WTC11 (cell line): ENCODE data around the gene AGO3. TPM values are rescaled to one million over a fixed set of nuclear protein-coding genes. Genes with fewer than 3 reads are reported as not detected.

Experiments used
- ATAC-seq: fragments of 200-7000 bp; cut with Tn5 transposase; 2 replicates; pipeline ENCODE4 v1.10.0; 2021; ENCODE audit warnings: mild to moderate bottlenecking, moderate library complexity
- CTCF ChIA-PET: fragments of 300-600 bp; sonication (Branson Sonifier 250); formaldehyde crosslinking; loops from one replicate; lab custom pipeline; 2021; ENCODE audit warnings: antibody characterized with exemption; lab: Charles Lee
- POLR2A ChIA-PET: fragments of 350-600 bp; sonication (Branson Sonifier 250); formaldehyde crosslinking; loops from one replicate; lab custom pipeline; 2021; ENCODE audit warnings: antibody characterized with exemption; lab: Charles Lee
- DNase-seq: peaks from one replicate; pipeline ENCODE4 v3.0.0; 2021; ENCODE audit warnings: low spot score
- H3K27ac Mint-ChIP-seq: 2 replicates; pipeline ENCODE4 v1.8.0; 2021; ENCODE audit warnings: mixed read lengths
- H3K27me3 Mint-ChIP-seq: 2 replicates; pipeline ENCODE4 v1.8.0; 2021; ENCODE audit warnings: low read depth, mild to moderate bottlenecking, moderate library complexity, mixed read lengths
- H3K36me3 Mint-ChIP-seq: 2 replicates; pipeline ENCODE4 v1.8.0; 2021; ENCODE audit warnings: mixed read lengths
- H3K4me1 Mint-ChIP-seq: 2 replicates; pipeline ENCODE4 v1.8.0; 2022; ENCODE audit warnings: mixed read lengths
- H3K4me3 Mint-ChIP-seq: 2 replicates; pipeline ENCODE4 v1.8.0; 2021; ENCODE audit warnings: mild to moderate bottlenecking, moderate library complexity, mixed read lengths
- H3K9me3 Mint-ChIP-seq: 2 replicates; pipeline ENCODE4 v1.8.0; 2021; ENCODE audit warnings: mixed read lengths
- ATF1 ChIP-seq: sonication (generic); formaldehyde crosslinking; IDR thresholded peaks from 2 replicates; pipeline ENCODE4 v1.8.1; 2023; ENCODE audit warnings: mild to moderate bottlenecking, moderate library complexity, missing genetic modification reagents
- CREM ChIP-seq: sonication (generic); formaldehyde crosslinking; IDR thresholded peaks from 2 replicates; pipeline ENCODE4 v1.8.1; 2022; ENCODE audit warnings: mild to moderate bottlenecking, missing genetic modification reagents, moderate library complexity
- ETV6 ChIP-seq: sonication (generic); formaldehyde crosslinking; IDR thresholded peaks from 2 replicates; pipeline ENCODE4 v1.8.1; 2022; ENCODE audit warnings: mild to moderate bottlenecking, missing genetic modification reagents
- RELA ChIP-seq: sonication (generic); formaldehyde crosslinking; IDR thresholded peaks from 2 replicates; pipeline ENCODE4 v1.8.1; 2022; ENCODE audit warnings: missing genetic modification reagents, mild to moderate bottlenecking, borderline replicate concordance
- SMAD3 ChIP-seq: sonication (generic); formaldehyde crosslinking; IDR thresholded peaks from 2 replicates; pipeline ENCODE4 v1.8.0; 2022; ENCODE audit warnings: missing genetic modification reagents, mild to moderate bottlenecking, borderline replicate concordance
- TCF7 ChIP-seq: sonication (generic); formaldehyde crosslinking; IDR thresholded peaks from 2 replicates; pipeline ENCODE4 v1.8.0; 2022; ENCODE audit warnings: mild to moderate bottlenecking, low read depth, missing genetic modification reagents, moderate library complexity
- TEAD4 ChIP-seq: sonication (generic); formaldehyde crosslinking; IDR thresholded peaks from 2 replicates; pipeline ENCODE4 v1.8.0; 2022; ENCODE audit warnings: mild to moderate bottlenecking, missing genetic modification reagents
- ZNF121 ChIP-seq: sonication (generic); formaldehyde crosslinking; IDR thresholded peaks from 2 replicates; pipeline ENCODE4 v1.8.0; 2023; ENCODE audit warnings: missing genetic modification reagents
- ZNF232 ChIP-seq: sonication (generic); formaldehyde crosslinking; IDR thresholded peaks from 2 replicates; pipeline ENCODE4 v1.8.0; 2022; ENCODE audit warnings: mild to moderate bottlenecking, missing genetic modification reagents
- ZNF671 ChIP-seq: fragments of 250-450 bp; sonication (Bioruptor Pico); IDR thresholded peaks from 2 replicates; pipeline ENCODE4 v1.8.0; 2021; ENCODE audit warnings: mild to moderate bottlenecking
- total RNA-seq: library from RNA; stranded (reverse); gene quantifications from 3 replicates; pipeline ENCODE4 v1.2.3, GENCODE V29; 2021
- TF ChIP-seq, protein P1 (sequence below): sonication (generic); formaldehyde crosslinking; conservative IDR thresholded peaks from 2 replicates; pipeline ENCODE4 v1.8.1; 2022; ENCODE audit warnings: mild to moderate bottlenecking, missing genetic modification reagents
- TF ChIP-seq, protein P2 (sequence below): sonication (generic); formaldehyde crosslinking; IDR thresholded peaks from 2 replicates; pipeline ENCODE4 v1.8.1; 2022; ENCODE audit warnings: low read depth, missing genetic modification reagents, borderline replicate concordance
- TF ChIP-seq, protein P3 (sequence below): sonication (generic); formaldehyde crosslinking; IDR thresholded peaks from 2 replicates; pipeline ENCODE4 v1.8.0; 2023; ENCODE audit warnings: mild to moderate bottlenecking, missing genetic modification reagents
- TF ChIP-seq, protein P4 (sequence below): sonication (generic); formaldehyde crosslinking; IDR thresholded peaks from 2 replicates; pipeline ENCODE4 v1.8.0; 2022; ENCODE audit warnings: mild to moderate bottlenecking, missing genetic modification reagents
- TF ChIP-seq, protein P5 (sequence below): fragments of 250-450 bp; sonication (Bioruptor Pico); IDR thresholded peaks from 2 replicates; pipeline ENCODE4 v1.9.0; 2021; ENCODE audit warnings: mild to moderate bottlenecking
- TF ChIP-seq, protein P6 (sequence below): sonication (generic); formaldehyde crosslinking; IDR thresholded peaks from 2 replicates; pipeline ENCODE4 v1.8.1; 2023; ENCODE audit warnings: mild to moderate bottlenecking, missing genetic modification reagents, borderline replicate concordance

Gene AGO3
- total RNA-seq, 1 experiment from 2014 or later: 26.8 TPM

DNA sequence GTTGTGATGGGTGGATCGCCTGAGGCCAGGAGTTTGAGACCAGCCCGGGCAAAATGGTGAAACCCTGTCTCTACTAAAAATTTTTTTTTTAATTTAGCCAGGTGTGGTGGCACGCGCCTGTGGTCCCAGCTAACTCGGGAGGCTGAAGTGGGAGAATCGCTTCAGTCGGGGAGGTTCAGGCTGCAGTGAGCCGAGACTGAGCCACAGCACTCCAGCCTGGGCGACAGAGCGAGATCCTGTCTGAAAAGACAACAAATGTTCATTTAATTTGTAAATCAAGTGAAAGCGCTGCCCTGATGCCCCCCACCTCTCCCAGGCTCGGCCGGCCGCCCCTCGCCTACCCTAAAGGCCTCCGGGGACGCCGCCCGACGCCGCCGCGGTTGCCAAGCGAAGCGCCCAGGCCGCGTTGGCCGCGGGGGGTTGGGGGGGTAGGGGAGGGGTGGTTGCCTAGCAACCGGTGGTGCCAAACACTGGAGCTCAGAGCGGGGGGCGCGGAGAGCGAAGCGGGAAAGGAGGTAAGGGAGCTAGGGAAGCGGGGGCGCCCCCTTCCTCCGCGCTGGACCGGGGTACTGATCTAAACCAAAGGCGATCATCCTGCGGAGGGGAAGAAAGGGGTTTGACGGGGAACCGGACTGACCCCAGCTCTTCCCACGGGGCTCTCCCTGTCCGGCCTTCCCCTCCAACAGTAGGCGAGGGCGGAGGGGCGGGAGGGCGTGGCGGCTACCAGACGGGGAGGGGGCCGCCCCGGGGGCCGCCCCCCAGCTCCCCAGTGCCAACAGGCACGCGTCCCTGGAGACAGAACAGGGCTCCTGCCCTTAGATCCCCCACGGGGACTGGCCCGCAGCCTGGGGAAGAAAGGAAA is 153.0 kb downstream of the AGO3 start, which contains the start of gene TEKT2:
Gene TEKT2 (plus strand): TSS at position 460 of the 862 bp plus-strand sequence. CDS start 828 bp downstream, outside the sequence.
- ATAC-seq: peak; percentile 49
- no peaks in the 10 kb centered on the region for H3K9me3 Mint-ChIP-seq
- CTCF ChIA-PET: interaction anchor here (0.6 to 1.6 kb wide), 10 partner anchors 13 to 278 kb away, joined by 3 to 11 read pairs (median 4); partner anchors contain the start of genes AGO1, SH3D21 and TRAPPC3

More for the DNA sequence above, 153.0 kb downstream of the AGO3 start, which contains the start of gene TEKT2:
- Mint-ChIP-seq H3K4me3 (peak within 1 kb of the TSS; percentile 66), H3K27ac (no peak within 1 kb of the TSS)
- TF ChIP-seq, protein P1, sequence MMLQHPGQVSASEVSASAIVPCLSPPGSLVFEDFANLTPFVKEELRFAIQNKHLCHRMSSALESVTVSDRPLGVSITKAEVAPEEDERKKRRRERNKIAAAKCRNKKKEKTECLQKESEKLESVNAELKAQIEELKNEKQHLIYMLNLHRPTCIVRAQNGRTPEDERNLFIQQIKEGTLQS (CRISPR knock-in tag): no peak
- TF ChIP-seq CREM (CRISPR knock-in tag) (no peak), ZNF671 (CRISPR knock-in tag) (no peak), RELA (CRISPR knock-in tag) (no peak), SMAD3 (CRISPR knock-in tag) (no peak), ZNF121 (CRISPR knock-in tag) (peak; percentile 90), ETV6 (CRISPR knock-in tag) (no peak), TEAD4 (CRISPR knock-in tag) (no peak), TCF7 (CRISPR knock-in tag) (no peak), ATF1 (CRISPR knock-in tag) (no peak), ZNF232 (no peak)
- TF ChIP-seq, protein P2, sequence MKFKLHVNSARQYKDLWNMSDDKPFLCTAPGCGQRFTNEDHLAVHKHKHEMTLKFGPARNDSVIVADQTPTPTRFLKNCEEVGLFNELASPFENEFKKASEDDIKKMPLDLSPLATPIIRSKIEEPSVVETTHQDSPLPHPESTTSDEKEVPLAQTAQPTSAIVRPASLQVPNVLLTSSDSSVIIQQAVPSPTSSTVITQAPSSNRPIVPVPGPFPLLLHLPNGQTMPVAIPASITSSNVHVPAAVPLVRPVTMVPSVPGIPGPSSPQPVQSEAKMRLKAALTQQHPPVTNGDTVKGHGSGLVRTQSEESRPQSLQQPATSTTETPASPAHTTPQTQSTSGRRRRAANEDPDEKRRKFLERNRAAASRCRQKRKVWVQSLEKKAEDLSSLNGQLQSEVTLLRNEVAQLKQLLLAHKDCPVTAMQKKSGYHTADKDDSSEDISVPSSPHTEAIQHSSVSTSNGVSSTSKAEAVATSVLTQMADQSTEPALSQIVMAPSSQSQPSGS: no peak
- TF ChIP-seq, protein P3, sequence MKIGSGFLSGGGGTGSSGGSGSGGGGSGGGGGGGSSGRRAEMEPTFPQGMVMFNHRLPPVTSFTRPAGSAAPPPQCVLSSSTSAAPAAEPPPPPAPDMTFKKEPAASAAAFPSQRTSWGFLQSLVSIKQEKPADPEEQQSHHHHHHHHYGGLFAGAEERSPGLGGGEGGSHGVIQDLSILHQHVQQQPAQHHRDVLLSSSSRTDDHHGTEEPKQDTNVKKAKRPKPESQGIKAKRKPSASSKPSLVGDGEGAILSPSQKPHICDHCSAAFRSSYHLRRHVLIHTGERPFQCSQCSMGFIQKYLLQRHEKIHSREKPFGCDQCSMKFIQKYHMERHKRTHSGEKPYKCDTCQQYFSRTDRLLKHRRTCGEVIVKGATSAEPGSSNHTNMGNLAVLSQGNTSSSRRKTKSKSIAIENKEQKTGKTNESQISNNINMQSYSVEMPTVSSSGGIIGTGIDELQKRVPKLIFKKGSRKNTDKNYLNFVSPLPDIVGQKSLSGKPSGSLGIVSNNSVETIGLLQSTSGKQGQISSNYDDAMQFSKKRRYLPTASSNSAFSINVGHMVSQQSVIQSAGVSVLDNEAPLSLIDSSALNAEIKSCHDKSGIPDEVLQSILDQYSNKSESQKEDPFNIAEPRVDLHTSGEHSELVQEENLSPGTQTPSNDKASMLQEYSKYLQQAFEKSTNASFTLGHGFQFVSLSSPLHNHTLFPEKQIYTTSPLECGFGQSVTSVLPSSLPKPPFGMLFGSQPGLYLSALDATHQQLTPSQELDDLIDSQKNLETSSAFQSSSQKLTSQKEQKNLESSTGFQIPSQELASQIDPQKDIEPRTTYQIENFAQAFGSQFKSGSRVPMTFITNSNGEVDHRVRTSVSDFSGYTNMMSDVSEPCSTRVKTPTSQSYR: 0 out of 2 replicates have a peak, but pooled peaks have one; percentile 44
- TF ChIP-seq, protein P4, sequence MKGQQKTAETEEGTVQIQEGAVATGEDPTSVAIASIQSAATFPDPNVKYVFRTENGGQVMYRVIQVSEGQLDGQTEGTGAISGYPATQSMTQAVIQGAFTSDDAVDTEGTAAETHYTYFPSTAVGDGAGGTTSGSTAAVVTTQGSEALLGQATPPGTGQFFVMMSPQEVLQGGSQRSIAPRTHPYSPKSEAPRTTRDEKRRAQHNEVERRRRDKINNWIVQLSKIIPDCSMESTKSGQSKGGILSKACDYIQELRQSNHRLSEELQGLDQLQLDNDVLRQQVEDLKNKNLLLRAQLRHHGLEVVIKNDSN (CRISPR knock-in tag): no peak
- TF ChIP-seq, protein P5, sequence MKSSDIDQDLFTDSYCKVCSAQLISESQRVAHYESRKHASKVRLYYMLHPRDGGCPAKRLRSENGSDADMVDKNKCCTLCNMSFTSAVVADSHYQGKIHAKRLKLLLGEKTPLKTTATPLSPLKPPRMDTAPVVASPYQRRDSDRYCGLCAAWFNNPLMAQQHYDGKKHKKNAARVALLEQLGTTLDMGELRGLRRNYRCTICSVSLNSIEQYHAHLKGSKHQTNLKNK (CRISPR knock-in tag): no peak
- TF ChIP-seq, protein P6, sequence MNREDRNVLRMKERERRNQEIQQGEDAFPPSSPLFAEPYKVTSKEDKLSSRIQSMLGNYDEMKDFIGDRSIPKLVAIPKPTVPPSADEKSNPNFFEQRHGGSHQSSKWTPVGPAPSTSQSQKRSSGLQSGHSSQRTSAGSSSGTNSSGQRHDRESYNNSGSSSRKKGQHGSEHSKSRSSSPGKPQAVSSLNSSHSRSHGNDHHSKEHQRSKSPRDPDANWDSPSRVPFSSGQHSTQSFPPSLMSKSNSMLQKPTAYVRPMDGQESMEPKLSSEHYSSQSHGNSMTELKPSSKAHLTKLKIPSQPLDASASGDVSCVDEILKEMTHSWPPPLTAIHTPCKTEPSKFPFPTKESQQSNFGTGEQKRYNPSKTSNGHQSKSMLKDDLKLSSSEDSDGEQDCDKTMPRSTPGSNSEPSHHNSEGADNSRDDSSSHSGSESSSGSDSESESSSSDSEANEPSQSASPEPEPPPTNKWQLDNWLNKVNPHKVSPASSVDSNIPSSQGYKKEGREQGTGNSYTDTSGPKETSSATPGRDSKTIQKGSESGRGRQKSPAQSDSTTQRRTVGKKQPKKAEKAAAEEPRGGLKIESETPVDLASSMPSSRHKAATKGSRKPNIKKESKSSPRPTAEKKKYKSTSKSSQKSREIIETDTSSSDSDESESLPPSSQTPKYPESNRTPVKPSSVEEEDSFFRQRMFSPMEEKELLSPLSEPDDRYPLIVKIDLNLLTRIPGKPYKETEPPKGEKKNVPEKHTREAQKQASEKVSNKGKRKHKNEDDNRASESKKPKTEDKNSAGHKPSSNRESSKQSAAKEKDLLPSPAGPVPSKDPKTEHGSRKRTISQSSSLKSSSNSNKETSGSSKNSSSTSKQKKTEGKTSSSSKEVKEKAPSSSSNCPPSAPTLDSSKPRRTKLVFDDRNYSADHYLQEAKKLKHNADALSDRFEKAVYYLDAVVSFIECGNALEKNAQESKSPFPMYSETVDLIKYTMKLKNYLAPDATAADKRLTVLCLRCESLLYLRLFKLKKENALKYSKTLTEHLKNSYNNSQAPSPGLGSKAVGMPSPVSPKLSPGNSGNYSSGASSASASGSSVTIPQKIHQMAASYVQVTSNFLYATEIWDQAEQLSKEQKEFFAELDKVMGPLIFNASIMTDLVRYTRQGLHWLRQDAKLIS: no peak
- TF ChIP-seq, all 79 proteins: peak for 2
- peak; percentile 87 for DNase-seq
- peaks cover 8% of the 10 kb centered on the region for H3K4me1 Mint-ChIP-seq
- H3K27me3 Mint-ChIP-seq: peaks cover 2% of the 10 kb centered on the region
- POLR2A ChIA-PET: interaction anchor here (1.8 kb wide), 2 partner anchors 13 to 153 kb away, joined by 8 to 9 read pairs; partner anchors contain the start of gene AGO3
- no peaks in the 10 kb centered on the region for H3K36me3 Mint-ChIP-seq
